GM12878 (cell line): Measurements from ENCODE around the gene SCGB3A1. TPM values are rescaled to one million over a fixed set of nuclear protein-coding genes. Genes with fewer than 3 reads are reported as not detected.

Experiments
- ATAC-seq: fragments of 200-7000 bp; cut with Tn5 transposase; 3 replicates; pipeline ENCODE4 v1.9.1; 2020; ENCODE audit warnings: mild to moderate bottlenecking, moderate library complexity
- BruUV-seq: library from RNA; stranded (reverse); fragments of 400-500 nt; replicated peaks from 2 replicates; lab custom pipeline; 2021; lab: Mats Ljungman, UMichigan
- CTCF ChIA-PET: fragments of 300-600 bp; sonication (Branson Sonifier 250); formaldehyde crosslinking; extraction: SDS; loops from one replicate; lab custom pipeline; 2021; ENCODE audit warnings: inconsistent platforms; lab: Yijun Ruan, JAX
- POLR2A ChIA-PET: fragments of 350-600 bp; formaldehyde crosslinking; extraction: SDS; loops from one replicate; lab custom pipeline; 2021; ENCODE audit warnings: inconsistent platforms; lab: Charles Lee
- RAD21 ChIA-PET: fragments of 300-600 bp; sonication (Branson Sonifier 250); formaldehyde crosslinking; loops from one replicate; lab custom pipeline; 2023; ENCODE audit warnings: antibody characterized with exemption; ENCODE audit not compliant: unreplicated experiment; lab: Charles Lee
- SMC1A ChIA-PET: fragments of 300-600 bp; sonication (Branson Sonifier 250); formaldehyde crosslinking; loops from one replicate; lab custom pipeline; 2023; ENCODE audit not compliant: unreplicated experiment, uncharacterized antibody; lab: Charles Lee
- DNase-seq: peaks from one replicate; pipeline ENCODE4 v3.0.0-alpha.2; 2011; ENCODE audit warnings: low read depth, low spot score
- FAIRE-seq: peaks from 3 replicates; lab custom pipeline; 2011; peaks lifted over from hg19 to GRCh38; lab: Jason Lieb, UNC
- H2AFZ ChIP-seq: 2 replicates; pipeline ENCODE4 v1.6.0; 2011; ENCODE audit warnings: low read depth, low read length, control low read depth; ENCODE audit not compliant: control insufficient read depth
- H3K27ac ChIP-seq: 2 replicates; pipeline ENCODE4 v1.5.1; 2011; ENCODE audit warnings: control low read depth; ENCODE audit not compliant: control insufficient read depth, insufficient read depth
- H3K27me3 ChIP-seq, 2 experiments: replicated peaks in 1 of 2; 2 replicates each; pipeline versions ENCODE4 v1.6.0 to v1.6.1; 2011; ENCODE audit warnings: low read length in 1 of 2; ENCODE audit not compliant: control insufficient read depth in 2 of 2, insufficient read depth in 2 of 2
- H3K36me3 ChIP-seq, 2 experiments: 2 replicates each; pipeline ENCODE4 v1.5.1; 2011; ENCODE audit warnings: low read length in 1 of 2; ENCODE audit not compliant: control insufficient read depth in 2 of 2, insufficient read depth in 2 of 2
- H3K4me1 ChIP-seq: 2 replicates; pipeline ENCODE4 v1.6.1; 2011; ENCODE audit warnings: mild to moderate bottlenecking, low read length, moderate library complexity, mixed read lengths; ENCODE audit not compliant: control insufficient read depth, insufficient read depth
- H3K4me2 ChIP-seq: 2 replicates; pipeline ENCODE4 v1.6.0; 2011; ENCODE audit warnings: control low read depth; ENCODE audit not compliant: control insufficient read depth, insufficient read depth
- H3K4me3 ChIP-seq: fragments of 200-600 bp; sonication (generic); 2 replicates; pipeline ENCODE4 v1.5.1; 2016
- H3K79me2 ChIP-seq: 2 replicates; pipeline ENCODE4 v1.6.0; 2011; ENCODE audit warnings: low read length; ENCODE audit not compliant: control insufficient read depth, insufficient read depth
- H3K9ac ChIP-seq: 2 replicates; pipeline ENCODE4 v1.8.0; 2011; ENCODE audit warnings: low read length, control low read depth, mixed read lengths; ENCODE audit not compliant: control insufficient read depth, insufficient read depth
- H3K9me3 ChIP-seq: replicated peaks from 3 replicates; pipeline ENCODE4 v1.5.1; 2011; ENCODE audit warnings: mild to moderate bottlenecking, low read length; ENCODE audit not compliant: control insufficient read depth, insufficient read depth
- H4K20me1 ChIP-seq: 2 replicates; pipeline ENCODE4 v1.6.0; 2011; ENCODE audit not compliant: control insufficient read depth, insufficient read depth
- ATF3 ChIP-seq: IDR thresholded peaks from 2 replicates; pipeline ENCODE4 v1.6.1; 2011; ENCODE audit warnings: low read depth, mild to moderate bottlenecking, low read length, moderate library complexity, borderline replicate concordance; ENCODE audit errors: extremely low read depth
- CHD4 ChIP-seq: fragments of 200-600 bp; sonication (generic); IDR thresholded peaks from 2 replicates; pipeline ENCODE4 v1.6.1; 2016; ENCODE audit warnings: mild to moderate bottlenecking
- CREB1 ChIP-seq: IDR thresholded peaks from 2 replicates; pipeline ENCODE4 v1.6.1; 2012; ENCODE audit warnings: low read depth, mild to moderate bottlenecking, inconsistent platforms
- MEF2B ChIP-seq: fragments of 450-650 bp; IDR thresholded peaks from 2 replicates; pipeline ENCODE4 v1.6.1; 2018; ENCODE audit warnings: mild to moderate bottlenecking, moderate library complexity; ENCODE audit not compliant: partially characterized antibody, poor library complexity, severe bottlenecking
- MTA3 ChIP-seq: IDR thresholded peaks from 2 replicates; pipeline ENCODE4 v1.6.1; 2012; ENCODE audit warnings: low read length, inconsistent platforms, borderline replicate concordance
- NFXL1 ChIP-seq: fragments of 450-650 bp; IDR thresholded peaks from 2 replicates; pipeline ENCODE4 v1.6.1; 2017; ENCODE audit warnings: antibody characterized with exemption, mild to moderate bottlenecking, borderline replicate concordance
- PBX3 ChIP-seq: IDR thresholded peaks from 2 replicates; pipeline ENCODE4 v1.6.1; 2011; ENCODE audit warnings: mild to moderate bottlenecking, low read depth, low read length, moderate library complexity; ENCODE audit not compliant: insufficient replicate concordance
- POLR2A ChIP-seq: IDR thresholded peaks from 2 replicates; pipeline ENCODE4 v1.6.1; 2011; ENCODE audit warnings: low read depth, mild to moderate bottlenecking, low read length
- SIN3A ChIP-seq: IDR thresholded peaks from 2 replicates; pipeline ENCODE4 v1.6.1; 2012; ENCODE audit warnings: low read depth, low read length, improper control_type of control experiment
- SP1 ChIP-seq: IDR thresholded peaks from one replicate; pipeline ENCODE4 v1.6.1; 2011; ENCODE audit warnings: low read depth, low read length
- ZNF207 ChIP-seq: fragments of 450-650 bp; IDR thresholded peaks from 2 replicates; pipeline ENCODE4 v1.6.1; 2014; ENCODE audit warnings: antibody characterized with exemption, mild to moderate bottlenecking, borderline replicate concordance
- WGBS: methylation state at CpG from one replicate; pipeline ENCODE4 v1.1.6; 2016; ENCODE audit warnings: low lambda C conversion rate; ENCODE audit not compliant: insufficient replicate concordance, insufficient coverage; ENCODE audit errors: missing lambda C conversion rate; 5-methylcytosine and 5-hydroxymethylcytosine counted together
- in situ Hi-C: fragments of 300-500 bp; cut with MboI; formaldehyde crosslinking; loops from 9 replicates; pipeline ENCODE4 v1.14.3; 2018; ENCODE audit warnings: mixed read lengths
- intact Hi-C: fragments of 100-400 bp; cut with micrococcal nuclease; formaldehyde crosslinking; loops from one replicate; pipeline ENCODE4 v1.14.2; 2022; ENCODE audit not compliant: unreplicated experiment
- polyA plus RNA-seq, 11 experiments: library from polyadenylated mRNA; depleted of rRNA in 4 of 11; unstranded in 6 of 11; stranded (reverse) in 5 of 11; fragments of >200 nt; fragmentation: Nextera tagmentation in 4 of 11; fragmentation: Illumina TruSeq in 1 of 11; extraction: Ambion mirVana in 4 of 11; extraction: Trizol in 1 of 11; gene quantifications; 1 replicate in 1 of 11; 2 replicates in 10 of 11; pipeline versions ENCODE4 v1.2.1 to v1.2.3, GENCODE V29; 2011 to 2016; ENCODE audit warnings: inconsistent platforms in 2 of 11, missing spikeins in 2 of 11, low read depth in 1 of 11
- total RNA-seq, 4 experiments: library from RNA; depleted of rRNA in 3 of 4; stranded (reverse); fragments of >200 nt in 3 of 4; fragmentation: Illumina TruSeq in 1 of 4; extraction: Trizol in 1 of 4; gene quantifications; 2 replicates each; pipeline versions ENCODE4 v1.2.1 to v1.2.3, GENCODE V29; 2013 to 2021

SCGB3A1 gene
- total and polyA plus RNA-seq, 10 of the 15 experiments (the other 5 are each of a cell fraction or from before 2014, with no cell fraction given) = 0.46 TPM; not detected in 9

DNA sequence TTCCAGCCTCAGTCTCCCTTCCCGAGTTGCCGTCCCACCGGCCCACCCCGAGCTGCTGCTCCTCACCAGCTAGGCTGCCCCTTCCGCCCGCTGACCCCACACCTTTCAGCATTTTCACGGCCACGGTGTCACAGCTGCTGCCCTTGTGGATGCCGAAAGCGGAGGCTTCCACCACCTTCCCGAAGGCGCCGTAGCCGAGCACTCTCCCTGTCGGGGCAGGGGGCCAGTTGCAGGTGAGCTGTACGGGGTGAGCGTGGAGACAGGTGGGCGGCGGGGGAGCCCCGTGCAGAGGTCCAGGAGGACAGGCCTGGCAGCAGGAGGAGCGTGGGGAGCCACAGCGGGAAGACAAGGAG lies 28.2 kb upstream of the SCGB3A1 start:
- no peaks in the 10 kb centered on the region for H3K79me2 ChIP-seq

More for the DNA sequence above, 28.2 kb upstream of the SCGB3A1 start:
- in situ Hi-C loops = no loop called here
- Histone ChIP-seq H3K4me3 (no peak overlapping the region), H2AFZ (no peak overlapping the region), H3K4me2 (no peak overlapping the region), H3K27me3 (no peaks in the 10 kb centered on the region), H3K36me3 (no peaks in the 10 kb centered on the region), H3K27ac (no peak overlapping the region), H3K4me1 (no peaks in the 10 kb centered on the region), H3K9ac (no peak overlapping the region), H4K20me1 (no peaks in the 10 kb centered on the region), H3K9me3 (no peaks in the 10 kb centered on the region)
- no peak for FAIRE-seq
- CTCF ChIA-PET = no interaction called here
- no peak for ATAC-seq
- BruUV-seq = no TSS peak
- no peak for TF ChIP-seq SP1
- no peak for TF ChIP-seq POLR2A
- no peak for TF ChIP-seq CHD4
- no peak for TF ChIP-seq PBX3
- no peak for TF ChIP-seq SIN3A
- TF ChIP-seq MEF2B = no peak
- TF ChIP-seq CREB1 = no peak
- no peak for TF ChIP-seq MTA3
- TF ChIP-seq ATF3 = no peak
- no peak for TF ChIP-seq NFXL1
- TF ChIP-seq ZNF207 = no peak
- 74% methylated on average over 18 of the region's 22 CpGs for WGBS
- RAD21 ChIA-PET = no interaction called here
- DNase-seq = no peak
- intact Hi-C loops = no loop called here
- SMC1A ChIA-PET = no interaction called here
- POLR2A ChIA-PET = no interaction called here
